ACHN (cell line): Measurements from ENCODE around the gene IDE.
"Not testable (repeated sequence)": the region's sequence is repeated elsewhere in the genome, so short reads cannot be mapped to it uniquely, and the experiment has no call there.

Experiments used
- DNase-seq: peaks from one replicate; pipeline ENCODE4 v3.0.0-alpha.2; 2015
- in situ Hi-C: cut with HindIII; loops from 2 replicates; pipeline ENCODE4 v1.10.0; 2017; ENCODE audit warnings: low sequenced_read_pairs, low pct_ligation_motif_present, low pct_unique_long_range_greater_than_20kb

Gene IDE

GRCh38 chr10:92508866-92509265 is 65.0 kb downstream of the IDE start:
- in situ Hi-C loops = no loop called here
- DNase-seq = no peak

GRCh38 chr10:92506336-92506735 is 67.6 kb downstream of the IDE start:
- in situ Hi-C loops = no loop called here
- no peak for DNase-seq

- DNase-seq = no peak
- in situ Hi-C loops = no loop called here
These were observed 68.8 kb downstream of the IDE start for GRCh38 chr10:92505044-92505443.

- DNase-seq = no peak
- in situ Hi-C loops = no loop called here
These were observed 71.5 kb downstream of the IDE start for GRCh38 chr10:92502296-92502808.

- in situ Hi-C loops = no loop called here
- no peak for DNase-seq
These were observed 80.5 kb downstream of the IDE start for GRCh38 chr10:92493362-92493761.

- no peak for DNase-seq
- in situ Hi-C loops = no loop called here
These were observed 81.1 kb downstream of the IDE start for GRCh38 chr10:92492748-92493240.

- in situ Hi-C loops = no loop called here
- no peak for DNase-seq
These were observed 83.5 kb downstream of the IDE start for GRCh38 chr10:92490387-92490786.

GRCh38 chr10:92486637-92487036 is 87.3 kb downstream of the IDE start:
- in situ Hi-C loops = no loop called here
- no peak for DNase-seq

GRCh38 chr10:92483539-92483938 is 90.4 kb downstream of the IDE start:
- DNase-seq = no peak
- in situ Hi-C loops = no loop called here

GRCh38 chr10:92480413-92480812 is 93.5 kb downstream of the IDE start:
- no peak for DNase-seq
- in situ Hi-C loops = no loop called here

GRCh38 chr10:92479547-92479946 is 94.3 kb downstream of the IDE start:
- in situ Hi-C loops = no loop called here
- no peak for DNase-seq

- in situ Hi-C loops = no loop called here
- no peak for DNase-seq
These were observed 95.4 kb downstream of the IDE start for GRCh38 chr10:92478536-92478935.

- no peak for DNase-seq
- in situ Hi-C loops = no loop called here
These were observed 98.5 kb downstream of the IDE start for GRCh38 chr10:92475357-92475868.

GRCh38 chr10:92470026-92470425 is 103.9 kb downstream of the IDE start:
- no peak for DNase-seq

GRCh38 chr10:92464364-92464763 is 109.5 kb downstream of the IDE start:
- DNase-seq = no peak
- in situ Hi-C loops = no loop called here

More at GRCh38 chr10:92470026-92470425, 103.9 kb downstream of the IDE start:
- in situ Hi-C loops = no loop called here

GRCh38 chr10:92463582-92463981 is 110.3 kb downstream of the IDE start:
- DNase-seq = no peak
- in situ Hi-C loops = no loop called here

GRCh38 chr10:92454955-92455354 is 118.9 kb downstream of the IDE start:
- DNase-seq, in situ Hi-C loops: not testable (repeated sequence)

- in situ Hi-C loops = no loop called here
- no peak for DNase-seq
These were observed 121.6 kb downstream of the IDE start for GRCh38 chr10:92452313-92452712.

GRCh38 chr10:92451431-92451830 is 122.5 kb downstream of the IDE start:
- in situ Hi-C loops = no loop called here
- DNase-seq = no peak

- no peak for DNase-seq
- in situ Hi-C loops = no loop called here
These were observed 123.0 kb downstream of the IDE start for GRCh38 chr10:92450896-92451295.

GRCh38 chr10:92440578-92440977 is 133.3 kb downstream of the IDE start:
- DNase-seq = no peak
- in situ Hi-C loops = no loop called here
